ENCODE data around the gene KSR2.
A peak's percentile ranks its signal among the peaks of the same experiment; 100 is the strongest.

Gene KSR2

GRCh38 chr12:117671734-117672133 is 297.1 kb downstream of the KSR2 start:
- DNase-seq (ENCODE audit: low read depth in 2 of 2): no peak
- TF ChIP-seq CTCF (IDR thresholded peaks at IDR 0.05; ENCODE audit: low read depth, low read length): peak; percentile 14
- no peak overlapping the region for H3K4me3 ChIP-seq (replicated peaks in 1 of 2; ENCODE audit: low read depth in 2 of 2, low read length in 2 of 2)

- TF ChIP-seq CTCF (IDR thresholded peaks at IDR 0.05; ENCODE audit: low read depth, low read length): no peak
- H3K4me3 ChIP-seq (replicated peaks in 1 of 2; ENCODE audit: low read depth in 2 of 2, low read length in 2 of 2): no peak overlapping the region
- no peak for DNase-seq (ENCODE audit: low read depth in 2 of 2)
These were observed 304.6 kb downstream of the KSR2 start for GRCh38 chr12:117664169-117664568.

- no peak for TF ChIP-seq CTCF (IDR thresholded peaks at IDR 0.05; ENCODE audit: low read depth, low read length)
- H3K4me3 ChIP-seq (replicated peaks in 1 of 2; ENCODE audit: low read depth in 2 of 2, low read length in 2 of 2): no peak overlapping the region
- DNase-seq (ENCODE audit: low read depth in 2 of 2): no peak
These were observed 306.0 kb downstream of the KSR2 start for GRCh38 chr12:117662620-117663395.

- DNase-seq (ENCODE audit: low read depth in 2 of 2): no peak
- H3K4me3 ChIP-seq (replicated peaks in 1 of 2; ENCODE audit: low read depth in 2 of 2, low read length in 2 of 2): no peak overlapping the region
- TF ChIP-seq CTCF (IDR thresholded peaks at IDR 0.05; ENCODE audit: low read depth, low read length): no peak
These were observed 306.6 kb downstream of the KSR2 start for GRCh38 chr12:117662220-117662619.

GRCh38 chr12:117661471-117661870 is 307.3 kb downstream of the KSR2 start:
- no peak for TF ChIP-seq CTCF (IDR thresholded peaks at IDR 0.05; ENCODE audit: low read depth, low read length)
- no peak overlapping the region for H3K4me3 ChIP-seq (replicated peaks in 1 of 2; ENCODE audit: low read depth in 2 of 2, low read length in 2 of 2)
- DNase-seq (ENCODE audit: low read depth in 2 of 2): no peak

- TF ChIP-seq CTCF (IDR thresholded peaks at IDR 0.05; ENCODE audit: low read depth, low read length): no peak
- no peak for DNase-seq (ENCODE audit: low read depth in 2 of 2)
- no peak overlapping the region for H3K4me3 ChIP-seq (replicated peaks in 1 of 2; ENCODE audit: low read depth in 2 of 2, low read length in 2 of 2)
These were observed 307.9 kb downstream of the KSR2 start for GRCh38 chr12:117660896-117661295.

GRCh38 chr12:117658226-117658625 is 310.6 kb downstream of the KSR2 start:
- no peak for TF ChIP-seq CTCF (IDR thresholded peaks at IDR 0.05; ENCODE audit: low read depth, low read length)
- H3K4me3 ChIP-seq (replicated peaks in 1 of 2; ENCODE audit: low read depth in 2 of 2, low read length in 2 of 2): no peak overlapping the region
- DNase-seq (ENCODE audit: low read depth in 2 of 2): no peak
